Mesenteric fat pad (tissue), 1 donor: ENCODE results near the gene ESR2. TPM values are rescaled to one million over a fixed set of nuclear protein-coding genes. Genes with fewer than 3 reads are reported as not detected.
"Not testable (repeated sequence)": the region's sequence is repeated elsewhere in the genome, so short reads cannot be mapped to it uniquely, and the experiment has no call there.

Source experiments
- DNase-seq: peaks from one replicate; pipeline ENCODE4 v3.0.0-alpha.2; 2020; ENCODE audit warnings: low spot score
- long read RNA-seq: library from polyadenylated mRNA; unstranded; transcript quantifications from one replicate; pipeline ENCODE4 v2.0.0, GENCODE V29; 2020
- total RNA-seq: library from RNA; stranded (reverse); fragmentation: NEBNext Ultra II Directional; extraction: Animal tissue kit (Norgen Biotek cat#: 25700); gene quantifications from one replicate; pipeline ENCODE4 v1.2.1, GENCODE V29; 2021
- donor health status: DM: yes; HTN: yes; CAD: no.

ESR2 gene
- 0.32 TPM for total RNA-seq
- long read RNA-seq, partial matches to known transcripts, result 0 of 26 reads
- long read RNA-seq, other reads (novel, unspliced or antisense), result 26 of 26 reads

GRCh38 chr14:64293976-64294671 lies at the start of gene ESR2:
TSS of gene ESR2 (minus strand) at chr14:64294371. CDS start at chr14:64282985, 11,386 bp downstream.
- no peak for DNase-seq

- DNase-seq, result no peak
Measured at GRCh38 chr14:64340560-64341196, 46.5 kb upstream of the ESR2 start.

GRCh38 chr14:64338616-64339316 lies 44.6 kb upstream of the ESR2 start:
- peak; percentile 93 for DNase-seq

GRCh38 chr14:64337888-64338615 lies 43.9 kb upstream of the ESR2 start:
- peak; percentile 91 for DNase-seq

GRCh38 chr14:64329149-64329548 lies 35.0 kb upstream of the ESR2 start:
- DNase-seq, result no peak

DNA sequence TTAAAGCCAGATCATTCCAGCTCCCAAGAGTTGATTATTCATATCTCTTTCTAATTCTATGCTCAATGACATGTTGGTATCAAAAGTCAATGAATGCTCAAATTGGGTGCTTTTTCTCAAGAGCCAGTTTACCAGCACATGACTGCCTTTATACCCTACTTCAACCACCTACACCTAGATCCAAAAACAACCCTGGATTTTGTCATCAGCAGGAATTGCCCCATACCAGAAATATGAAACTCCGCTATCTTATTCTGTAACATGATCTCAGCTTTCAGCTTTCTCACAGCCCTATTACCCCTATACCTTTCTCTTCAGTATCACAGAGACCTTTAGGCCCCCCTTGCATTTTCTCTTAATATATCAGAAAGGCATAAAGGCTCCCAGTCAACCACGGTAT lies 32.3 kb upstream of the ESR2 start:
- no peak for DNase-seq

DNA sequence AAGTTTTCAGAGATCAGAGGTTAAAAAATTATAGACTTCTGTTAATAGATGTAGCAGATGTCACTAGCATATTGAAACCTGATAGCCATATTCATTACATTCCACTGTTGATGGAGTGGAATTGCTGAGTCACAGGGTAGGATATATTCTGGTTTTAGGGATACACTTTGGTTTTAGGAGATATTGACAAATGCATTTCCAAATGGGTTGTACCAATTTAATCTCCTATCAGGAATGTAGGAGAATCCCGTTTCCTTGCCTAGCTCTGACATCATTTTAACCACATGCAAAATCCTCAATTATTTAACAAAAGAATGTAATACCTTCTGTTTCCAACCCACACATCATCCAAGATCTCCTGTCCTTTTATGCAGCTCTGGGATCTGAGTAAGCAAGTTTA lies 30.7 kb upstream of the ESR2 start:
- no peak for DNase-seq

DNA sequence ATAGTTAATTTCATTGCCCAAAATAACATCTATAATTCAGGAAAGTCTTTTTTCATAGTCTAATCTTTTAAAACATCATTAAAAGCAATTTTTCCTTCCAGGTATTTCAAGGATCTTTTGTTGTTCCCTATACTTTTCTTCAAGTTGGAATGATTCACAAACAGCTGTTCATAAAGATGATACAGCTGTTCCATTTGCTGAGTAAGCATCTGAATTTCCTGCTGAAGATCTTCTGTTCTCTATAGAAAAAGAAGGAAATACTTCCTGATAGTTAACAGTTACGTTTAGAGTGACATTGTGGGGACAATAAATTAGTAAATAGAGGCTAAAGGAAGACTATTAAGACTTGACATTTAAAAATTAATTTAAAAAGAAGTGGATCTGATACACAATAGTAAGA lies 30.3 kb upstream of the ESR2 start:
- DNase-seq, result no peak

GRCh38 chr14:64320362-64320761 lies 26.2 kb upstream of the ESR2 start:
- DNase-seq, result not testable (repeated sequence)

GRCh38 chr14:64318695-64319094 lies 24.5 kb upstream of the ESR2 start:
- not testable (repeated sequence) for DNase-seq

DNA sequence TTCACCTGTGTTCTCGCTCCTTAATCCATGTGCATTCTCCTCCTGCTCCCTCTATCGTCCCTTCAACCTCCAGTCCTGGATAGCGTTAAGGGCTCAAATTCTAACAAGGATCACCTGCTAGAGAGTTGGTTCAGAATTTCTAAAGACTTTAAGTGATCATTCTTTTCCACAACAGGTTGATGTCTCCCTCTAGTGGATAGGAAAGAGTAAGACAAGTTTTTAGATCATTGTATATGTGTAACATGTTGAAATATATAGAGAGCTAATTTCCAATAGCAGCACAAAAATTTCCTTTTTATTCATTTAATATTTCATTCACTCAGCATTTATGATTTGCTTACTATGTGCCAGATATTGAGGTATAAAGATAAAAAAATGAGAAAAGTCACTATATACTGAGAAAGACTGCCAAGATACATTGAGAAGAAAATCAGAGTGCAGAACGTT lies 9.3 kb upstream of the ESR2 start:
- no peak for DNase-seq

DNA sequence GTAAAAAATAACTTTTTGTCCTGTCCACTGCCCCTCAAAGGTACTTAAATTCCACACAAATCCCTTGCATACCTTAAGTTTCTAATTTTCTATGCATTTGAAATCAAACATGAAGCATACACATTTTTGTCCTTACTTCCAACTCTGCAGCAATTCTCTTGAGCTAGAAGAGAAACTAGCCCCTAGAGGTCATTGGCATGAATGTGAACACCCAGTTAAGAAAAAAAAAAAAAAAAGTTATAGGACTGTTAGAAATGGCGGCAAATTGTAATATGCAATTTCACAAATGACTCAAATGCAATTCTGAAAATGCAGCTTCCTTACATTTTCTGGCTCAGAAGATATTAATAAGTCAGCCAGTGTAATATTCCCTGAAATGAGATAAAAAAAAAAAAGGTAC lies 4.6 kb upstream of the ESR2 start:
- no peak for DNase-seq

DNA sequence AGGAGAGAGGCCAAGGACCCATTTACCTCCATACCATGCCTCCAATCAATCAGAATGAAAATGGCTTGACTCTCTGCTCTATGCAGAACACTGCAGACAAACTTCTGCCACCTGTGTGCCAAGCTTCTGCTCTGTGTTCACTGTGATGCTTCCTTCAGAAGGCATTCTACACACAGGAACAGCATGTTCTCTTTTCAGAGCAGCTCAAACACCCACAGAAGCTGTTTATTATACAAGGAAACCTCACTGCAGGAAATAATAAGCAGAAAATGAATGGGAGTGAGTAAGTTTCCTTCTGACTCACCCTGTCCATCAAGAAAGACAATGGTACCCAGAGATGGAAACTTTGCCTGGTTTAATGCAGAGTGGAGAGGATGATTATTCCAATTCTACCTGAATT lies 2.4 kb upstream of the ESR2 start:
- DNase-seq, result no peak

- DNase-seq, result no peak
Measured at GRCh38 chr14:64294672-64295413, 672 bp upstream of the ESR2 start.

- no peak for DNase-seq
Measured at GRCh38 chr14:64292197-64292596, 2.0 kb downstream of the ESR2 start.

GRCh38 chr14:64289571-64289970 lies 4.6 kb downstream of the ESR2 start:
- no peak for DNase-seq

GRCh38 chr14:64281805-64282204 lies 12.4 kb downstream of the ESR2 start:
- no peak for DNase-seq

DNA sequence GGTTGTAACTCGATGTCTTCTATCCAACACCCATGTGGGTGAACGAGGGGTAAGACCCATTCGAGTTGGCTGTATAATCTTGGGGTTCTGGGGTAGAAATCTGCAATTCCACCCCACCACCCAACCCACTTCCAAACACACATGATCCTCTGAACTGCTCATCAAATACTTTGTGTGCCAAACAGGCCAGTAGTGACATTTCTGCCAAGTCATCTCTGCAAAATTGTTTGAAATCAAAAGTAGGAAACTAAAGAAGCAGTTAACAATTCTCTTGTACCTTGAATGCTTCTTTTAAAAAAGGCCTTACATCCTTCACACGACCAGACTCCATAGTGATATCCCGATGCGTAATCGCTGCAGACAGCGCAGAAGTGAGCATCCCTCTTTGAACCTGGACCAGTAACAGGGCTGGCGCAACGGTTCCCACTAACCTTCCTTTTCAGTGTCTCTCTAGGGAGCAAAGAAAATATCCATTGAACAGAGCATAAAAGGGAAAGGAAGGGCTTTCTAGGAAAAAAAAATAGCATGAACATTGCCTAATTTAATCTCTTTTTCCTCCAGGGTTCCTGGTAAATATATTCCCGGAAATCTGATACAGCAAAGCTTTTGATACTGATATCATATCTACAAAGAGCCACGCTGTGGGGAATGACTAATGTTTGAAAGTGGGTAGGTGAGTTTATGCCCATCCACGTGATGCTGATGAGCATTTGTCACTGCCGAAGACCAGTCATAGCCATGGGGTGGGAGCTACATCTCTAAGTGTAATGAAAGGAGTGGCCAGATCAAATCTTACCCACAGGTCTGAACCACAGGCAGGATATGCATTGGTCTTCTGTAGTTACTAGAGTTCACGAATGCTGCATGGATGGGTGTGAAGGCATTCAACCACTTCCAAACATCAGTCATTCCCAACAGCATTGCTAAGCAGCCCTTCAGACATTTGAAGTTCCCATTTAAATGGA lies 14.2 kb downstream of the ESR2 start:
- no peak for DNase-seq

GRCh38 chr14:64278458-64278857 lies 15.7 kb downstream of the ESR2 start:
- DNase-seq, result no peak

- no peak for DNase-seq
Measured at GRCh38 chr14:64272019-64272418, 22.2 kb downstream of the ESR2 start.
